WTC11 (cell line): ENCODE measurements around the gene ITPR1.

ENCODE experiments used
- ETV6 ChIP-seq: sonication (generic); formaldehyde crosslinking; IDR thresholded peaks from 2 replicates; pipeline ENCODE4 v1.8.1; 2022; ENCODE audit warnings: mild to moderate bottlenecking, missing genetic modification reagents
- FOXJ3 ChIP-seq: sonication (generic); formaldehyde crosslinking; IDR thresholded peaks from 2 replicates; pipeline ENCODE4 v1.9.0; 2021; ENCODE audit warnings: missing genetic modification reagents, mild to moderate bottlenecking, borderline replicate concordance
- JUN ChIP-seq: sonication (generic); formaldehyde crosslinking; IDR thresholded peaks from 2 replicates; pipeline ENCODE4 v1.8.0; 2023; ENCODE audit warnings: mild to moderate bottlenecking, missing genetic modification reagents
- NR3C1 ChIP-seq: sonication (generic); formaldehyde crosslinking; conservative IDR thresholded peaks from 2 replicates; pipeline ENCODE4 v1.8.1; 2023; ENCODE audit warnings: low read depth, mild to moderate bottlenecking, missing genetic modification reagents
- PREB ChIP-seq: sonication (generic); formaldehyde crosslinking; IDR thresholded peaks from 2 replicates; pipeline ENCODE4 v1.8.1; 2022; ENCODE audit warnings: mild to moderate bottlenecking, missing genetic modification reagents, moderate library complexity, borderline replicate concordance
- SP1 ChIP-seq: sonication (generic); formaldehyde crosslinking; conservative IDR thresholded peaks from 2 replicates; pipeline ENCODE4 v1.8.1; 2022; ENCODE audit warnings: missing genetic modification reagents
- TF ChIP-seq, protein P1 (sequence below): fragments of 200-600 bp; IDR thresholded peaks from 2 replicates; pipeline ENCODE4 v1.8.0; 2022; ENCODE audit warnings: antibody characterized with exemption
- TF ChIP-seq, protein P2 (sequence below): fragments of 250-450 bp; sonication (Bioruptor Pico); conservative IDR thresholded peaks from 2 replicates; pipeline ENCODE4 v1.9.0; 2021; ENCODE audit warnings: mild to moderate bottlenecking
- TF ChIP-seq, protein P3 (sequence below): sonication (generic); formaldehyde crosslinking; IDR thresholded peaks from 2 replicates; pipeline ENCODE4 v1.8.1; 2022; ENCODE audit warnings: missing genetic modification reagents, borderline replicate concordance
- TF ChIP-seq, protein P4 (sequence below): sonication (generic); formaldehyde crosslinking; IDR thresholded peaks from 2 replicates; pipeline ENCODE4 v1.8.0; 2022; ENCODE audit warnings: mild to moderate bottlenecking, missing genetic modification reagents

DNA sequence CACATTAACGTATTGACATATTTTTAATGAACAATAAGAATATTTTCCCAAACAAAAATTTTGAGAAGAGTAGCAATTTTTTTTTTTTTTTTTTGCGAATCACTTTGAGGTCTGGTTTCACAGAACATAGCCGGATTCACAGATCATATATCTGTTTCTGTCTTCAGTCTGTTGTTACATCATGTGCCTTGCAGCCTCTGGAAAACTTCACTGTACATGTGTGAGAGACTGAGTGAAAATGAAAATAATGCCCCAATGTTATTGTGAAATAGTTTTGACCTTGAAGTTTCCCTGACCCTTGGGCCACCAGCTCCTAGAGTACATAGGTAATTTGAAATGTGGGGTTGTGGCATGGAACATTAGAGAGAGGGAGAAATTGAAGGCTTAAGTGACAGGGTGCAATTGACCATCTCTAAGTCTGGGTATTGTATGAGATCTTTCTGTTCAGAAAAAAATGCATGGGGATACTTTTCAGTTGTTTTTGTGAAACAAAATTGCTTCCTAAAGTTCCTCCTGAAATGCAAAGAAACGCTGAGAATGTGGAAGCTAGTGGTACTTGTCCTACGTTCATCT lies 14.0 kb downstream of the ITPR1 start:
- no peak for TF ChIP-seq NR3C1 (CRISPR knock-in tag)
- TF ChIP-seq, protein P1, sequence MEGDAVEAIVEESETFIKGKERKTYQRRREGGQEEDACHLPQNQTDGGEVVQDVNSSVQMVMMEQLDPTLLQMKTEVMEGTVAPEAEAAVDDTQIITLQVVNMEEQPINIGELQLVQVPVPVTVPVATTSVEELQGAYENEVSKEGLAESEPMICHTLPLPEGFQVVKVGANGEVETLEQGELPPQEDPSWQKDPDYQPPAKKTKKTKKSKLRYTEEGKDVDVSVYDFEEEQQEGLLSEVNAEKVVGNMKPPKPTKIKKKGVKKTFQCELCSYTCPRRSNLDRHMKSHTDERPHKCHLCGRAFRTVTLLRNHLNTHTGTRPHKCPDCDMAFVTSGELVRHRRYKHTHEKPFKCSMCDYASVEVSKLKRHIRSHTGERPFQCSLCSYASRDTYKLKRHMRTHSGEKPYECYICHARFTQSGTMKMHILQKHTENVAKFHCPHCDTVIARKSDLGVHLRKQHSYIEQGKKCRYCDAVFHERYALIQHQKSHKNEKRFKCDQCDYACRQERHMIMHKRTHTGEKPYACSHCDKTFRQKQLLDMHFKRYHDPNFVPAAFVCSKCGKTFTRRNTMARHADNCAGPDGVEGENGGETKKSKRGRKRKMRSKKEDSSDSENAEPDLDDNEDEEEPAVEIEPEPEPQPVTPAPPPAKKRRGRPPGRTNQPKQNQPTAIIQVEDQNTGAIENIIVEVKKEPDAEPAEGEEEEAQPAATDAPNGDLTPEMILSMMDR = no peak
- TF ChIP-seq, protein P2, sequence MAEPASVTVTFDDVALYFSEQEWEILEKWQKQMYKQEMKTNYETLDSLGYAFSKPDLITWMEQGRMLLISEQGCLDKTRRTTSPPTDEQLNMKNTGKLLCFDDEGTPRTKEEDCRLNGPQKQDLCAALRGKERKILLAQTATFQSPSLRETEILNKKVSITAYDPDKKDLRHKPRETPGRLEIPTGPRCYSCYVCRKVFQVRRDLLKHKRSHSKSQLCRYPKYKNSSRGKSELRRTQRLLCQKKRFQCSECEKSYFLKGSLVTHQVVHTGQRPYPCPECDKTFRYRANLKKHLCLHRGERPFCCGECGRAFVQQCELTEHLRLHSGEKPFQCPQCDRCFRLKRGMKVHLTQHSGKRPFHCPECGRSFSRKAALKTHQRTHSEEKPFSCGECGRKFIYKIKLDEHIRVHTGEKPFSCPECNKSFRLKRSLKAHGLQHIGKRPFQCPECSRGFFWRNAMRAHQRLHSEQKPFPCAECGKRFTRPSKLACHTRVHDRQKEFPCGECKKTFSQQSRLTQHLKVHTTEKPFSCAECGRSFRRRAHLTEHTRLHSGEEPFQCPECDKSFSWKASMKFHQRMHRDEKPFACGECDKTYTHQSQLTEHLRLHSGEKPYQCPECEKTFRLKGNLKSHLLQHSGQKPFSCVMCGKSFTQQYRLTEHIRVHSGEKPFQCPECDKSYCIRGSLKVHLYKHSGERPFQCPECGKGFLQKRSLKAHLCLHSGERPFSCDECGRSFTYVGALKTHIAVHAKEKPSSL (CRISPR knock-in tag) = no peak
- no peak for TF ChIP-seq PREB (CRISPR knock-in tag)
- TF ChIP-seq, protein P3, sequence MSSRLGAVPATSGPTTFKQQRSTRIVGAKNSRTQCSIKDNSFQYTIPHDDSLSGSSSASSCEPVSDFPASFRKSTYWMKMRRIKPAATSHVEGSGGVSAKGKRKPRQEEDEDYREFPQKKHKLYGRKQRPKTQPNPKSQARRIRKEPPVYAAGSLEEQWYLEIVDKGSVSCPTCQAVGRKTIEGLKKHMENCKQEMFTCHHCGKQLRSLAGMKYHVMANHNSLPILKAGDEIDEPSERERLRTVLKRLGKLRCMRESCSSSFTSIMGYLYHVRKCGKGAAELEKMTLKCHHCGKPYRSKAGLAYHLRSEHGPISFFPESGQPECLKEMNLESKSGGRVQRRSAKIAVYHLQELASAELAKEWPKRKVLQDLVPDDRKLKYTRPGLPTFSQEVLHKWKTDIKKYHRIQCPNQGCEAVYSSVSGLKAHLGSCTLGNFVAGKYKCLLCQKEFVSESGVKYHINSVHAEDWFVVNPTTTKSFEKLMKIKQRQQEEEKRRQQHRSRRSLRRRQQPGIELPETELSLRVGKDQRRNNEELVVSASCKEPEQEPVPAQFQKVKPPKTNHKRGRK (CRISPR knock-in tag) = no peak
- TF ChIP-seq ETV6 (CRISPR knock-in tag) = no peak
- TF ChIP-seq JUN (CRISPR knock-in tag) = no peak
- no peak for TF ChIP-seq SP1 (CRISPR knock-in tag)
- TF ChIP-seq, protein P4, sequence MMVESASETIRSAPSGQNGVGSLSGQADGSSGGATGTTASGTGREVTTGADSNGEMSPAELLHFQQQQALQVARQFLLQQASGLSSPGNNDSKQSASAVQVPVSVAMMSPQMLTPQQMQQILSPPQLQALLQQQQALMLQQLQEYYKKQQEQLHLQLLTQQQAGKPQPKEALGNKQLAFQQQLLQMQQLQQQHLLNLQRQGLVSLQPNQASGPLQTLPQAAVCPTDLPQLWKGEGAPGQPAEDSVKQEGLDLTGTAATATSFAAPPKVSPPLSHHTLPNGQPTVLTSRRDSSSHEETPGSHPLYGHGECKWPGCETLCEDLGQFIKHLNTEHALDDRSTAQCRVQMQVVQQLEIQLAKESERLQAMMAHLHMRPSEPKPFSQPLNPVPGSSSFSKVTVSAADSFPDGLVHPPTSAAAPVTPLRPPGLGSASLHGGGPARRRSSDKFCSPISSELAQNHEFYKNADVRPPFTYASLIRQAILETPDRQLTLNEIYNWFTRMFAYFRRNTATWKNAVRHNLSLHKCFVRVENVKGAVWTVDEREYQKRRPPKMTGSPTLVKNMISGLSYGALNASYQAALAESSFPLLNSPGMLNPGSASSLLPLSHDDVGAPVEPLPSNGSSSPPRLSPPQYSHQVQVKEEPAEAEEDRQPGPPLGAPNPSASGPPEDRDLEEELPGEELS (CRISPR knock-in tag) = no peak
- TF ChIP-seq FOXJ3 (CRISPR knock-in tag) = no peak
